ENCODE data around the gene ST6GALNAC5.

GRCh38 chr1:76854255-76854654 is 13.0 kb upstream of the ST6GALNAC5 start:
- TF ChIP-seq, protein P1, sequence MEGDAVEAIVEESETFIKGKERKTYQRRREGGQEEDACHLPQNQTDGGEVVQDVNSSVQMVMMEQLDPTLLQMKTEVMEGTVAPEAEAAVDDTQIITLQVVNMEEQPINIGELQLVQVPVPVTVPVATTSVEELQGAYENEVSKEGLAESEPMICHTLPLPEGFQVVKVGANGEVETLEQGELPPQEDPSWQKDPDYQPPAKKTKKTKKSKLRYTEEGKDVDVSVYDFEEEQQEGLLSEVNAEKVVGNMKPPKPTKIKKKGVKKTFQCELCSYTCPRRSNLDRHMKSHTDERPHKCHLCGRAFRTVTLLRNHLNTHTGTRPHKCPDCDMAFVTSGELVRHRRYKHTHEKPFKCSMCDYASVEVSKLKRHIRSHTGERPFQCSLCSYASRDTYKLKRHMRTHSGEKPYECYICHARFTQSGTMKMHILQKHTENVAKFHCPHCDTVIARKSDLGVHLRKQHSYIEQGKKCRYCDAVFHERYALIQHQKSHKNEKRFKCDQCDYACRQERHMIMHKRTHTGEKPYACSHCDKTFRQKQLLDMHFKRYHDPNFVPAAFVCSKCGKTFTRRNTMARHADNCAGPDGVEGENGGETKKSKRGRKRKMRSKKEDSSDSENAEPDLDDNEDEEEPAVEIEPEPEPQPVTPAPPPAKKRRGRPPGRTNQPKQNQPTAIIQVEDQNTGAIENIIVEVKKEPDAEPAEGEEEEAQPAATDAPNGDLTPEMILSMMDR (IDR thresholded peaks at IDR 0.05) = no peak
- no peak for TF ChIP-seq POLR2AphosphoS5 (IDR thresholded peaks at IDR 0.05)

All from suprapubic skin (tissue), 3 donors.